GM12878 (cell line): ENCODE data around the gene DLL1. TPM values are rescaled to one million over a fixed set of nuclear protein-coding genes. Genes with fewer than 3 reads are reported as not detected.

ENCODE experiments used
- ATAC-seq: fragments of 200-7000 bp; cut with Tn5 transposase; 3 replicates; pipeline ENCODE4 v1.9.1; 2020; ENCODE audit warnings: mild to moderate bottlenecking, moderate library complexity
- BruUV-seq: library from RNA; stranded (reverse); fragments of 400-500 nt; replicated peaks from 2 replicates; lab custom pipeline; 2021; lab: Mats Ljungman, UMichigan
- CTCF ChIA-PET: fragments of 300-600 bp; sonication (Branson Sonifier 250); formaldehyde crosslinking; extraction: SDS; loops from one replicate; lab custom pipeline; 2021; ENCODE audit warnings: inconsistent platforms; lab: Yijun Ruan, JAX
- POLR2A ChIA-PET: fragments of 350-600 bp; formaldehyde crosslinking; extraction: SDS; loops from one replicate; lab custom pipeline; 2021; ENCODE audit warnings: inconsistent platforms; lab: Charles Lee
- RAD21 ChIA-PET: fragments of 300-600 bp; sonication (Branson Sonifier 250); formaldehyde crosslinking; loops from one replicate; lab custom pipeline; 2023; ENCODE audit warnings: antibody characterized with exemption; ENCODE audit not compliant: unreplicated experiment; lab: Charles Lee
- SMC1A ChIA-PET: fragments of 300-600 bp; sonication (Branson Sonifier 250); formaldehyde crosslinking; loops from one replicate; lab custom pipeline; 2023; ENCODE audit not compliant: unreplicated experiment, uncharacterized antibody; lab: Charles Lee
- DNase-seq: peaks from one replicate; pipeline ENCODE4 v3.0.0-alpha.2; 2011; ENCODE audit warnings: low read depth, low spot score
- FAIRE-seq: peaks from 3 replicates; lab custom pipeline; 2011; peaks lifted over from hg19 to GRCh38; lab: Jason Lieb, UNC
- H2AFZ ChIP-seq: 2 replicates; pipeline ENCODE4 v1.6.0; 2011; ENCODE audit warnings: low read depth, low read length, control low read depth; ENCODE audit not compliant: control insufficient read depth
- H3K27ac ChIP-seq: 2 replicates; pipeline ENCODE4 v1.5.1; 2011; ENCODE audit warnings: control low read depth; ENCODE audit not compliant: control insufficient read depth, insufficient read depth
- H3K27me3 ChIP-seq, 2 experiments: replicated peaks in 1 of 2; 2 replicates each; pipeline versions ENCODE4 v1.6.0 to v1.6.1; 2011; ENCODE audit warnings: low read length in 1 of 2; ENCODE audit not compliant: control insufficient read depth in 2 of 2, insufficient read depth in 2 of 2
- H3K36me3 ChIP-seq, 2 experiments: 2 replicates each; pipeline ENCODE4 v1.5.1; 2011; ENCODE audit warnings: low read length in 1 of 2; ENCODE audit not compliant: control insufficient read depth in 2 of 2, insufficient read depth in 2 of 2
- H3K4me1 ChIP-seq: 2 replicates; pipeline ENCODE4 v1.6.1; 2011; ENCODE audit warnings: mild to moderate bottlenecking, low read length, moderate library complexity, mixed read lengths; ENCODE audit not compliant: control insufficient read depth, insufficient read depth
- H3K4me2 ChIP-seq: 2 replicates; pipeline ENCODE4 v1.6.0; 2011; ENCODE audit warnings: control low read depth; ENCODE audit not compliant: control insufficient read depth, insufficient read depth
- H3K4me3 ChIP-seq: fragments of 200-600 bp; sonication (generic); 2 replicates; pipeline ENCODE4 v1.5.1; 2016
- H3K79me2 ChIP-seq: 2 replicates; pipeline ENCODE4 v1.6.0; 2011; ENCODE audit warnings: low read length; ENCODE audit not compliant: control insufficient read depth, insufficient read depth
- H3K9ac ChIP-seq: 2 replicates; pipeline ENCODE4 v1.8.0; 2011; ENCODE audit warnings: low read length, control low read depth, mixed read lengths; ENCODE audit not compliant: control insufficient read depth, insufficient read depth
- H3K9me3 ChIP-seq: replicated peaks from 3 replicates; pipeline ENCODE4 v1.5.1; 2011; ENCODE audit warnings: mild to moderate bottlenecking, low read length; ENCODE audit not compliant: control insufficient read depth, insufficient read depth
- H4K20me1 ChIP-seq: 2 replicates; pipeline ENCODE4 v1.6.0; 2011; ENCODE audit not compliant: control insufficient read depth, insufficient read depth
- BHLHE40 ChIP-seq, 2 experiments: fragments of 450-650 bp in 1 of 2; IDR thresholded peaks; 2 replicates each; pipeline ENCODE4 v1.6.1; 2011 to 2017; ENCODE audit warnings: low read depth in 2 of 2, borderline replicate concordance in 1 of 2, improper control_type of control experiment in 1 of 2, low read length in 1 of 2, mild to moderate bottlenecking in 1 of 2
- CBX3 ChIP-seq: fragments of 200-600 bp; sonication (generic); IDR thresholded peaks from 2 replicates; pipeline ENCODE4 v1.6.1; 2016; ENCODE audit warnings: low read depth, borderline replicate concordance
- CREB1 ChIP-seq: IDR thresholded peaks from 2 replicates; pipeline ENCODE4 v1.6.1; 2012; ENCODE audit warnings: low read depth, mild to moderate bottlenecking, inconsistent platforms
- CREM ChIP-seq: IDR thresholded peaks from 2 replicates; pipeline ENCODE4 v1.6.1; 2014; ENCODE audit warnings: antibody characterized with exemption, low read depth
- EZH2 ChIP-seq: IDR thresholded peaks from 2 replicates; pipeline ENCODE4 v1.6.1; 2012; ENCODE audit warnings: low read depth, mild to moderate bottlenecking, control low read depth, inconsistent platforms, low read length, borderline replicate concordance; ENCODE audit not compliant: control insufficient read depth
- IRF3 ChIP-seq: fragments of 450-650 bp; IDR thresholded peaks from 2 replicates; pipeline ENCODE4 v1.6.1; 2014; ENCODE audit warnings: mild to moderate bottlenecking
- MEF2B ChIP-seq: fragments of 450-650 bp; IDR thresholded peaks from 2 replicates; pipeline ENCODE4 v1.6.1; 2018; ENCODE audit warnings: mild to moderate bottlenecking, moderate library complexity; ENCODE audit not compliant: partially characterized antibody, poor library complexity, severe bottlenecking
- NKRF ChIP-seq: fragments of 450-650 bp; conservative IDR thresholded peaks from 2 replicates; pipeline ENCODE4 v1.6.1; 2017; ENCODE audit warnings: mild to moderate bottlenecking, moderate library complexity
- REST ChIP-seq: IDR thresholded peaks from 2 replicates; pipeline ENCODE4 v1.6.1; 2012; ENCODE audit warnings: mild to moderate bottlenecking, low read depth, low read length
- TAF1 ChIP-seq: IDR thresholded peaks from 2 replicates; pipeline ENCODE4 v1.6.1; 2011; ENCODE audit warnings: mild to moderate bottlenecking, low read depth, low read length, borderline replicate concordance
- ZNF207 ChIP-seq: fragments of 450-650 bp; IDR thresholded peaks from 2 replicates; pipeline ENCODE4 v1.6.1; 2014; ENCODE audit warnings: antibody characterized with exemption, mild to moderate bottlenecking, borderline replicate concordance
- WGBS: methylation state at CpG from one replicate; pipeline ENCODE4 v1.1.6; 2016; ENCODE audit warnings: low lambda C conversion rate; ENCODE audit not compliant: insufficient replicate concordance, insufficient coverage; ENCODE audit errors: missing lambda C conversion rate; 5-methylcytosine and 5-hydroxymethylcytosine counted together
- in situ Hi-C: fragments of 300-500 bp; cut with MboI; formaldehyde crosslinking; loops from 9 replicates; pipeline ENCODE4 v1.14.3; 2018; ENCODE audit warnings: mixed read lengths
- intact Hi-C: fragments of 100-400 bp; cut with micrococcal nuclease; formaldehyde crosslinking; loops from one replicate; pipeline ENCODE4 v1.14.2; 2022; ENCODE audit not compliant: unreplicated experiment
- polyA plus RNA-seq, 11 experiments: library from polyadenylated mRNA; depleted of rRNA in 4 of 11; unstranded in 6 of 11; stranded (reverse) in 5 of 11; fragments of >200 nt; fragmentation: Nextera tagmentation in 4 of 11; fragmentation: Illumina TruSeq in 1 of 11; extraction: Ambion mirVana in 4 of 11; extraction: Trizol in 1 of 11; gene quantifications; 1 replicate in 1 of 11; 2 replicates in 10 of 11; pipeline versions ENCODE4 v1.2.1 to v1.2.3, GENCODE V29; 2011 to 2016; ENCODE audit warnings: inconsistent platforms in 2 of 11, missing spikeins in 2 of 11, low read depth in 1 of 11
- total RNA-seq, 4 experiments: library from RNA; depleted of rRNA in 3 of 4; stranded (reverse); fragments of >200 nt in 3 of 4; fragmentation: Illumina TruSeq in 1 of 4; extraction: Trizol in 1 of 4; gene quantifications; 2 replicates each; pipeline versions ENCODE4 v1.2.1 to v1.2.3, GENCODE V29; 2013 to 2021

The DLL1 gene
- total and polyA plus RNA-seq, 10 of the 15 experiments (the other 5 are each of a cell fraction or from before 2014, with no cell fraction given): 0.02 to 0.80 (median 0.19) TPM

- DNase-seq (no peak), FAIRE-seq (peak; percentile 7)
These were observed 10.7 kb downstream of the DLL1 start for GRCh38 chr6:170279977-170280688.

More at GRCh38 chr6:170279977-170280688, 10.7 kb downstream of the DLL1 start:
- peak; percentile 22; the same call in 1 of the 3 replicates for ATAC-seq
- no peak overlapping the region for H3K9ac ChIP-seq
- H2AFZ ChIP-seq: no peak overlapping the region
- no peaks in the 10 kb centered on the region for H4K20me1 ChIP-seq
- BruUV-seq: no TSS peak
- no peak overlapping the region for H3K27ac ChIP-seq
- ChIA-PET SMC1A (no interaction called here), CTCF (no interaction called here), POLR2A (no interaction called here), RAD21 (no interaction called here)
- 20% methylated on average over 36 of the region's 36 CpGs for WGBS
- no peaks in the 10 kb centered on the region for H3K4me1 ChIP-seq
- H3K79me2 ChIP-seq: no peaks in the 10 kb centered on the region
- in situ Hi-C loops: no loop called here
- no peaks in the 10 kb centered on the region; a peak in 1 of 4 replicates for H3K27me3 ChIP-seq
- intact Hi-C loops: no loop called here
- no peak for TF ChIP-seq CREB1
- TF ChIP-seq EZH2: no peak
- peak; percentile 49 for TF ChIP-seq MEF2B
- TF ChIP-seq TAF1: no peak
- no peak for TF ChIP-seq REST
- no peak for TF ChIP-seq ZNF207
- no peak for TF ChIP-seq CBX3
- no peak for TF ChIP-seq IRF3
- no peak for TF ChIP-seq CREM
- TF ChIP-seq NKRF: no peak
- peak; percentile 56 to 60; a peak in 2 of 4 replicates for TF ChIP-seq BHLHE40 (IDR thresholded peaks at IDR 0.05; ENCODE audit: borderline replicate concordance in 1 of 2, low read depth in 2 of 2, low read length in 1 of 2)
- H3K4me3 ChIP-seq: no peak overlapping the region
- H3K4me2 ChIP-seq: no peak overlapping the region
- H3K9me3 ChIP-seq: no peaks in the 10 kb centered on the region; the same call in 2 of the 3 replicates
- no peaks in the 10 kb centered on the region for H3K36me3 ChIP-seq
